Right lobe of liver (tissue), 4 donors: Measurements from ENCODE around the gene ZC2HC1B.

Source experiments
- CTCF ChIP-seq, 4 donors: fragments of 200-600 bp in 3 of 4; fragments of 450-650 bp in 1 of 4; IDR thresholded peaks; one replicate each; pipeline versions ENCODE4 v1.5.1 to v1.8.0; 2016 to 2022; ENCODE audit warnings: antibody characterized with exemption in 4 of 4, mild to moderate bottlenecking in 2 of 4
- POLR2A ChIP-seq: fragments of 450-650 bp; IDR thresholded peaks from one replicate; pipeline ENCODE4 v1.6.1; 2017; ENCODE audit warnings: antibody characterized with exemption, mild to moderate bottlenecking
- donor health status: DM: no; HTN: no; CAD: no.
- donor health status: DM: no; HTN: no; CAD: no.
- donor health status: DM: no; HTN: yes; CAD: no.

- TF ChIP-seq CTCF (IDR thresholded peaks at IDR 0.05) = no peak
- TF ChIP-seq POLR2A = no peak
These were observed 85.7 kb downstream of the ZC2HC1B start for GRCh38 chr6:143949962-143950361.
